Keratinocyte (primary cell): Measurements from ENCODE around the gene CDT1.

Experiments used
- EZH2 ChIP-seq: IDR thresholded peaks from one replicate; pipeline ENCODE4 v1.6.1; 2012; ENCODE audit warnings: inconsistent platforms, mild to moderate bottlenecking, low read length, moderate library complexity
- TF ChIP-seq, protein P1 (sequence below), 3 experiments: IDR thresholded peaks in 1 of 3; conservative IDR thresholded peaks in 1 of 3; optimal IDR thresholded peaks in 1 of 3; 2 replicates in 2 of 3; 3 replicates in 1 of 3; pipeline versions ENCODE3 to v1.5.1; 2011; ENCODE audit warnings: low read length in 3 of 3, mild to moderate bottlenecking in 3 of 3, moderate library complexity in 2 of 3, control low read depth in 1 of 3, inconsistent platforms in 1 of 3; ENCODE audit not compliant: insufficient read depth in 2 of 3; ENCODE audit errors: extremely low read depth in 1 of 3

DNA sequence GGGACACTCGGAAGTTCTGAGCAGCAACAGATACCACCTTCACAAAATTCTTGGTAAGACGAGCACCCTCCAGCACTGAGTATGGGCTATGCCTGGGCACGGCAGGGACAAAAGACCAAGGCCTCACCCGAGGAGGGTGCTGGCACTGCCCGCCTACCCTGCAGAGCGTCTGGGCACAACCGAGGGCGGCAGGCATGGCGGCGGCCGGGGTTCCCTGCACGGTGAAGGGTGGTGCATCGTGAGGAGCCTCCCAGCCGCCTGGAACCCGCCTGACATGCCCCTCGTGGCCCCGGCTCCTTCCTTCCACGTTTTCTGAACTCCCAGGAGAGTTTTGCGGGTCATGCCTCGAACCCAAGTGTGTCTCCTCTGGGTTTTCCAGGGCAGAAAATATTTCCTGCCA lies 34.2 kb downstream of the CDT1 start:
- TF ChIP-seq, protein P1, sequence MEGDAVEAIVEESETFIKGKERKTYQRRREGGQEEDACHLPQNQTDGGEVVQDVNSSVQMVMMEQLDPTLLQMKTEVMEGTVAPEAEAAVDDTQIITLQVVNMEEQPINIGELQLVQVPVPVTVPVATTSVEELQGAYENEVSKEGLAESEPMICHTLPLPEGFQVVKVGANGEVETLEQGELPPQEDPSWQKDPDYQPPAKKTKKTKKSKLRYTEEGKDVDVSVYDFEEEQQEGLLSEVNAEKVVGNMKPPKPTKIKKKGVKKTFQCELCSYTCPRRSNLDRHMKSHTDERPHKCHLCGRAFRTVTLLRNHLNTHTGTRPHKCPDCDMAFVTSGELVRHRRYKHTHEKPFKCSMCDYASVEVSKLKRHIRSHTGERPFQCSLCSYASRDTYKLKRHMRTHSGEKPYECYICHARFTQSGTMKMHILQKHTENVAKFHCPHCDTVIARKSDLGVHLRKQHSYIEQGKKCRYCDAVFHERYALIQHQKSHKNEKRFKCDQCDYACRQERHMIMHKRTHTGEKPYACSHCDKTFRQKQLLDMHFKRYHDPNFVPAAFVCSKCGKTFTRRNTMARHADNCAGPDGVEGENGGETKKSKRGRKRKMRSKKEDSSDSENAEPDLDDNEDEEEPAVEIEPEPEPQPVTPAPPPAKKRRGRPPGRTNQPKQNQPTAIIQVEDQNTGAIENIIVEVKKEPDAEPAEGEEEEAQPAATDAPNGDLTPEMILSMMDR (optimal IDR thresholded peaks at IDR 0.05 in 1 of 3, IDR thresholded peaks at IDR 0.05 in 1 of 3, conservative IDR thresholded peaks at IDR 0.05 in 1 of 3; ENCODE audit: extremely low read depth in 1 of 3, insufficient read depth in 2 of 3, low read length in 3 of 3) = no peak
- no peak for TF ChIP-seq EZH2
